SK-N-SH (cell line): ENCODE measurements around the gene MAP3K2. TPM values are rescaled to one million over a fixed set of nuclear protein-coding genes. Genes with fewer than 3 reads are reported as not detected.

ENCODE experiments used
- CTCF ChIA-PET: fragments of 300-600, 350-600 bp; formaldehyde crosslinking; extraction: SDS; loops from one replicate; lab custom pipeline; 2021; lab: Yijun Ruan, JAX
- POLR2A ChIA-PET: fragments of 350-600 bp; sonication (Branson Sonifier 250); formaldehyde crosslinking; extraction: SDS; loops from one replicate; lab custom pipeline; 2020; ENCODE audit warnings: antibody characterized with exemption, inconsistent platforms; lab: Yijun Ruan, JAX
- DNase-seq: peaks from one replicate; pipeline ENCODE4 v3.0.0; 2012
- H2AFZ ChIP-seq: fragments of 200-600 bp; sonication (generic); 2 replicates; pipeline ENCODE4 v1.8.1; 2016; ENCODE audit warnings: antibody characterized with exemption, mild to moderate bottlenecking, low read depth
- H3F3A ChIP-seq: fragments of 200-600 bp; sonication (generic); replicated peaks from 2 replicates; pipeline ENCODE3; 2016; ENCODE audit warnings: antibody characterized with exemption, mild to moderate bottlenecking; ENCODE audit not compliant: insufficient read depth
- H3K27ac ChIP-seq, 2 experiments: fragments of 200-500 bp in 1 of 2; fragments of 200-600 bp in 1 of 2; sonication (Bioruptor generic) in 1 of 2; sonication (generic), shearing (Covaris generic) in 1 of 2; 2 replicates each; pipeline versions ENCODE4 v1.5.1 to v1.6.1; 2014 to 2016; ENCODE audit warnings: low read depth in 2 of 2, inconsistent platforms in 1 of 2, low read length in 1 of 2, mild to moderate bottlenecking in 1 of 2, mixed read lengths in 1 of 2
- H3K27me3 ChIP-seq: fragments of 200-600 bp; sonication (generic), shearing (Covaris generic); 2 replicates; pipeline ENCODE4 v1.6.1; 2016; ENCODE audit warnings: mixed run types; ENCODE audit not compliant: insufficient read depth
- H3K36me3 ChIP-seq, 2 experiments: fragments of 200-500 bp in 1 of 2; fragments of 200-600 bp in 1 of 2; sonication (Bioruptor generic) in 1 of 2; sonication (generic) in 1 of 2; replicated peaks in 1 of 2; 2 replicates each; pipeline versions ENCODE3 to v1.5.1; 2014 to 2016; ENCODE audit warnings: low read length in 1 of 2, mild to moderate bottlenecking in 1 of 2; ENCODE audit not compliant: insufficient read depth in 2 of 2, control insufficient read depth in 1 of 2
- H3K4me1 ChIP-seq, 2 experiments: fragments of 200-500 bp in 1 of 2; fragments of 200-600 bp in 1 of 2; sonication (Bioruptor generic) in 1 of 2; sonication (generic), shearing (Covaris generic) in 1 of 2; 2 replicates each; pipeline versions ENCODE4 v1.5.1 to v1.6.1; 2014 to 2016; ENCODE audit warnings: low read depth in 1 of 2, low read length in 1 of 2, mixed run types in 1 of 2; ENCODE audit not compliant: insufficient read depth in 2 of 2, control insufficient read depth in 1 of 2
- H3K4me2 ChIP-seq: fragments of 200-600 bp; sonication (generic), shearing (Covaris generic); 2 replicates; pipeline ENCODE4 v1.6.1; 2017; ENCODE audit warnings: mixed run types
- H3K4me3 ChIP-seq, 2 experiments: fragments of 200-500 bp in 1 of 2; fragments of 200-600 bp in 1 of 2; sonication (Bioruptor generic) in 1 of 2; sonication (generic), shearing (Covaris generic) in 1 of 2; 2 replicates each; pipeline versions ENCODE4 v1.5.1 to v1.8.1; 2014 to 2016; ENCODE audit warnings: low read depth in 2 of 2, inconsistent platforms in 1 of 2, low read length in 1 of 2, mild to moderate bottlenecking in 1 of 2, mixed read lengths in 1 of 2, moderate library complexity in 1 of 2
- H3K79me2 ChIP-seq: fragments of 200-600 bp; sonication (generic); 2 replicates; pipeline ENCODE4 v1.8.1; 2017; ENCODE audit warnings: mild to moderate bottlenecking; ENCODE audit not compliant: insufficient read depth
- H3K9ac ChIP-seq: fragments of 200-600 bp; sonication (generic); 2 replicates; pipeline ENCODE4 v1.6.1; 2017; ENCODE audit warnings: mixed run types
- H3K9me2 ChIP-seq: fragments of 200-600 bp; sonication (generic); 2 replicates; pipeline ENCODE4 v1.6.1; 2017; ENCODE audit warnings: mixed run types
- H3K9me3 ChIP-seq: fragments of 200-600 bp; sonication (generic); 2 replicates; pipeline ENCODE4 v1.6.1; 2017; ENCODE audit warnings: mixed run types, mild to moderate bottlenecking, moderate library complexity
- H4K20me1 ChIP-seq: fragments of 200-600 bp; sonication (generic); 2 replicates; pipeline ENCODE4 v1.6.1; 2017; ENCODE audit warnings: mild to moderate bottlenecking, mixed run types; ENCODE audit not compliant: insufficient read depth
- ELF1 ChIP-seq: IDR thresholded peaks from 2 replicates; pipeline ENCODE4 v1.4.0; 2012
- EZH2phosphoT487 ChIP-seq: fragments of 200-600 bp; sonication (generic); IDR thresholded peaks from 2 replicates; pipeline ENCODE4 v1.6.1; 2017; ENCODE audit warnings: low read depth, mixed run types, mild to moderate bottlenecking, antibody characterized with exemption, moderate library complexity, borderline replicate concordance
- FOXM1 ChIP-seq: IDR thresholded peaks from 2 replicates; pipeline ENCODE4 v1.4.0; 2012; ENCODE audit warnings: low read depth, mild to moderate bottlenecking
- GABPA ChIP-seq: IDR thresholded peaks from 2 replicates; pipeline ENCODE4 v1.4.0; 2012; ENCODE audit warnings: low read depth, mild to moderate bottlenecking
- GATA2 ChIP-seq: sonication (generic); formaldehyde crosslinking; IDR thresholded peaks from 2 replicates; pipeline ENCODE4 v1.5.0; 2020; ENCODE audit warnings: mild to moderate bottlenecking, missing genetic modification reagents
- JUND ChIP-seq: IDR thresholded peaks from 2 replicates; pipeline ENCODE4 v1.4.0; 2012
- MXI1 ChIP-seq: IDR thresholded peaks from 2 replicates; pipeline ENCODE4 v1.6.1; 2012; ENCODE audit warnings: mild to moderate bottlenecking, low read depth, low read length, improper control_type of control experiment
- NFIC ChIP-seq: IDR thresholded peaks from 2 replicates; pipeline ENCODE4 v1.4.0; 2012; ENCODE audit warnings: borderline replicate concordance
- NRF1 ChIP-seq: IDR thresholded peaks from 2 replicates; pipeline ENCODE4 v1.6.1; 2012; ENCODE audit warnings: low read depth, mild to moderate bottlenecking, low read length
- RFX5 ChIP-seq: IDR thresholded peaks from 2 replicates; pipeline ENCODE4 v1.6.1; 2012; ENCODE audit warnings: mild to moderate bottlenecking, improper control_type of control experiment, low read length
- SIN3A ChIP-seq: IDR thresholded peaks from 2 replicates; pipeline ENCODE4 v1.6.1; 2012; ENCODE audit warnings: low read depth, mild to moderate bottlenecking, low read length, moderate library complexity, borderline replicate concordance
- SMC3 ChIP-seq: IDR thresholded peaks from 2 replicates; pipeline ENCODE4 v1.6.1; 2012; ENCODE audit warnings: low read depth, low read length, improper control_type of control experiment
- TEAD4 ChIP-seq: IDR thresholded peaks from 2 replicates; pipeline ENCODE4 v1.4.0; 2012; ENCODE audit warnings: mild to moderate bottlenecking, borderline replicate concordance; ENCODE audit not compliant: insufficient read depth
- WGBS: methylation state at CpG from one replicate; pipeline ENCODE4 v1.1.6; 2017; ENCODE audit warnings: low lambda C conversion rate; 5-methylcytosine and 5-hydroxymethylcytosine counted together
- polyA plus RNA-seq, 3 experiments: library from polyadenylated mRNA; depleted of rRNA; stranded (reverse); fragments of >200 nt; gene quantifications; 2 replicates each; pipeline ENCODE4 v1.2.3, GENCODE V29; 2012
- TF ChIP-seq, protein P1 (sequence below): IDR thresholded peaks from 2 replicates; pipeline ENCODE4 v1.4.0; 2012; ENCODE audit warnings: low read depth
- TF ChIP-seq, protein P2 (sequence below): fragments of 150-350 bp; IDR thresholded peaks from 2 replicates; pipeline ENCODE4 v1.6.1; 2016; ENCODE audit warnings: mild to moderate bottlenecking, low read depth, low read length
- TF ChIP-seq, protein P3 (sequence below): IDR thresholded peaks from 2 replicates; pipeline ENCODE4 v1.4.0; 2012; ENCODE audit warnings: low read depth, borderline replicate concordance
- TF ChIP-seq, protein P4 (sequence below): fragments of 150-350 bp; IDR thresholded peaks from 2 replicates; pipeline ENCODE4 v1.6.1; 2017; ENCODE audit warnings: antibody characterized with exemption, low read length, low read depth, borderline replicate concordance

The MAP3K2 gene
- polyA plus RNA-seq, 1 of the 3 experiments (the other 2 are of a cell fraction) = 2.7 TPM

DNA sequence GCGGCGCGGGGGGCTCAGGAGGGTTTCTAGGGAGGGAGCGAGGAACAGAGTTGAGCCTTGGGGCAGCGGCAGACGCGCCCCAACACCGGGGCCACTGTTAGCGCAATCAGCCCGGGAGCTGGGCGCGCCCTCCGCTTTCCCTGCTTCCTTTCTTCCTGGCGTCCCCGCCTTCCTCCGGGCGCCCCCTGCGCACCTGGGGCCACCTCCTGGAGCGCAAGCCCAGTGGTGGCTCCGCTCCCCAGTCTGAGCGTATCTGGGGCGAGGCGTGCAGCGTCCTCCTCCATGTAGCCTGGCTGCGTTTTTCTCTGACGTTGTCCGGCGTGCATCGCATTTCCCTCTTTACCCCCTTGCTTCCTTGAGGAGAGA is 35.7 kb upstream of the MAP3K2 start:
- H3K27ac ChIP-seq = no peak overlapping the region
- H2AFZ ChIP-seq = peak overlapping the region; percentile 93
- peak overlapping the region; percentile 84 for H3K4me2 ChIP-seq
- peaks cover 6% of the 10 kb centered on the region for H3F3A ChIP-seq
- H3K79me2 ChIP-seq = no peaks in the 10 kb centered on the region
- WGBS = 5% methylated on average over 9 of the region's 29 CpGs
- peak; percentile 60 for DNase-seq
- ChIA-PET CTCF (interaction anchor here (0.6 to 2.4 kb wide), 4 partner anchors 8 to 96 kb away, joined by 3 to 20 read pairs (median 4); no protein-coding TSS in a partner anchor), POLR2A (no interaction called here)
- H3K9me3 ChIP-seq = no peaks in the 10 kb centered on the region
- no peaks in the 10 kb centered on the region for H3K27me3 ChIP-seq
- H3K4me3 ChIP-seq = peak overlapping the region; percentile 52 to 65
- H3K36me3 ChIP-seq = no peaks in the 10 kb centered on the region
- no peaks in the 10 kb centered on the region for H4K20me1 ChIP-seq
- no peaks in the 10 kb centered on the region for H3K9me2 ChIP-seq
- no peak for TF ChIP-seq RFX5
- TF ChIP-seq, protein P1, sequence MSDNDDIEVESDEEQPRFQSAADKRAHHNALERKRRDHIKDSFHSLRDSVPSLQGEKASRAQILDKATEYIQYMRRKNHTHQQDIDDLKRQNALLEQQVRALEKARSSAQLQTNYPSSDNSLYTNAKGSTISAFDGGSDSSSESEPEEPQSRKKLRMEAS = 0 out of 2 replicates have a peak, but pooled peaks have one; percentile 46
- H3K9ac ChIP-seq = peak overlapping the region; percentile 18; the same call in 1 of the 2 replicates
- peaks cover 0 to 6% of the 10 kb centered on the region in 2 experiments; a peak in 1 of 4 replicates for H3K4me1 ChIP-seq

DNA sequence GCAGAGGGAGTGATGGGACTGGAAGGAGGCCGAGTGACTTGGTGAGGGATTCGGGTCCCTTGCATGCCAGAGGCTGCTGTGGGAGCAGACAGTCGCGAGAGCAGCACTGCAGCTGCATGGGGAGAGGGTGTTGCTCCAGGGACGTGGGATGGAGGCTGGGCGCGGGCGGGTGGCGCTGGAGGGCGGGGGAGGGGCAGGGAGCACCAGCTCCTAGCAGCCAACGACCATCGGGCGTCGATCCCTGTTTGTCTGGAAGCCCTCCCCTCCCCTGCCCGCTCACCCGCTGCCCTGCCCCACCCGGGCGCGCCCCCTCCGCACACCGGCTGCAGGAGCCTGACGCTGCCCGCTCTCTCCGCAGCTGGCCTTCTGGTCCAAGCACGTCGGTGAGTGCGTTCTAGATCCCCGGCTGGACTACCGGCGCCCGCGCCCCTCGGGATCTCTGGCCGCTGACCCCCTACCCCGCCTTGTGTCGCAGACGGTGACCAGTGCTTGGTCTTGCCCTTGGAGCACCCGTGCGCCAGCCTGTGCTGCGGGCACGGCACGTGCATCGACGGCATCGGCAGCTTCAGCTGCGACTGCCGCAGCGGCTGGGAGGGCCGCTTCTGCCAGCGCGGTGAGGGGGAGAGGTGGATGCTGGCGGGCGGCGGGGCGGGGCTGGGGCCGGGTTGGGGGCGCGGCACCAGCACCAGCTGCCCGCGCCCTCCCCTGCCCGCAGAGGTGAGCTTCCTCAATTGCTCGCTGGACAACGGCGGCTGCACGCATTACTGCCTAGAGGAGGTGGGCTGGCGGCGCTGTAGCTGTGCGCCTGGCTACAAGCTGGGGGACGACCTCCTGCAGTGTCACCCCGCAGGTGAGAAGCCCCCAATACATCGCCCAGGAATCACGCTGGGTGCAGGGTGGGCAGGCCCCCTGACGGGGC is 35.0 kb upstream of the MAP3K2 start:
- DNase-seq = peak; percentile 78
- Histone ChIP-seq H3K4me2 (peak overlapping the region; percentile 84), H3K79me2 (no peaks in the 10 kb centered on the region), H2AFZ (peak overlapping the region; percentile 93), H4K20me1 (no peaks in the 10 kb centered on the region), H3K9ac (no peak overlapping the region), H3K4me3 (peak overlapping the region; percentile 52 to 65), H3K9me2 (no peaks in the 10 kb centered on the region), H3K27ac (no peak overlapping the region), H3F3A (peaks cover 6% of the 10 kb centered on the region), H3K9me3 (no peaks in the 10 kb centered on the region), H3K36me3 (no peaks in the 10 kb centered on the region), H3K27me3 (no peaks in the 10 kb centered on the region), H3K4me1 (peaks cover 0 to 6% of the 10 kb centered on the region in 2 experiments; a peak in 1 of 4 replicates)
- WGBS = 62% methylated on average over 11 of the region's 73 CpGs
- TF ChIP-seq, protein P2, sequence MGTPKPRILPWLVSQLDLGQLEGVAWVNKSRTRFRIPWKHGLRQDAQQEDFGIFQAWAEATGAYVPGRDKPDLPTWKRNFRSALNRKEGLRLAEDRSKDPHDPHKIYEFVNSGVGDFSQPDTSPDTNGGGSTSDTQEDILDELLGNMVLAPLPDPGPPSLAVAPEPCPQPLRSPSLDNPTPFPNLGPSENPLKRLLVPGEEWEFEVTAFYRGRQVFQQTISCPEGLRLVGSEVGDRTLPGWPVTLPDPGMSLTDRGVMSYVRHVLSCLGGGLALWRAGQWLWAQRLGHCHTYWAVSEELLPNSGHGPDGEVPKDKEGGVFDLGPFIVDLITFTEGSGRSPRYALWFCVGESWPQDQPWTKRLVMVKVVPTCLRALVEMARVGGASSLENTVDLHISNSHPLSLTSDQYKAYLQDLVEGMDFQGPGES = no peak
- TF ChIP-seq, protein P3, sequence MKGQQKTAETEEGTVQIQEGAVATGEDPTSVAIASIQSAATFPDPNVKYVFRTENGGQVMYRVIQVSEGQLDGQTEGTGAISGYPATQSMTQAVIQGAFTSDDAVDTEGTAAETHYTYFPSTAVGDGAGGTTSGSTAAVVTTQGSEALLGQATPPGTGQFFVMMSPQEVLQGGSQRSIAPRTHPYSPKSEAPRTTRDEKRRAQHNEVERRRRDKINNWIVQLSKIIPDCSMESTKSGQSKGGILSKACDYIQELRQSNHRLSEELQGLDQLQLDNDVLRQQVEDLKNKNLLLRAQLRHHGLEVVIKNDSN = no peak
- no peak for TF ChIP-seq EZH2phosphoT487
- no peak for TF ChIP-seq MXI1
- no peak for TF ChIP-seq ELF1
- TF ChIP-seq, protein P4, sequence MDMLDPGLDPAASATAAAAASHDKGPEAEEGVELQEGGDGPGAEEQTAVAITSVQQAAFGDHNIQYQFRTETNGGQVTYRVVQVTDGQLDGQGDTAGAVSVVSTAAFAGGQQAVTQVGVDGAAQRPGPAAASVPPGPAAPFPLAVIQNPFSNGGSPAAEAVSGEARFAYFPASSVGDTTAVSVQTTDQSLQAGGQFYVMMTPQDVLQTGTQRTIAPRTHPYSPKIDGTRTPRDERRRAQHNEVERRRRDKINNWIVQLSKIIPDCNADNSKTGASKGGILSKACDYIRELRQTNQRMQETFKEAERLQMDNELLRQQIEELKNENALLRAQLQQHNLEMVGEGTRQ = no peak
- no peak for TF ChIP-seq SMC3
- TF ChIP-seq GABPA = no peak
- no peak for TF ChIP-seq RFX5
- no peak for TF ChIP-seq SIN3A
- no peak for TF ChIP-seq NFIC
- no peak for TF ChIP-seq JUND
- TF ChIP-seq FOXM1 = no peak
- no peak for TF ChIP-seq TEAD4
- no peak for TF ChIP-seq GATA2 (CRISPR knock-in tag)
- TF ChIP-seq, protein P1 = no peak
- no peak for TF ChIP-seq NRF1
- CTCF ChIA-PET = interaction anchor here (0.6 to 0.9 kb wide), 4 partner anchors 34 to 218 kb away, joined by 3 to 5 read pairs (median 4); no protein-coding TSS in a partner anchor
- POLR2A ChIA-PET = no interaction called here
